Right ventricle myocardium inferior (tissue), 1 donor: ENCODE data around the gene KLC1. TPM values are rescaled to one million over a fixed set of nuclear protein-coding genes. Genes with fewer than 3 reads are reported as not detected.
"Not testable (repeated sequence)": the region's sequence is repeated elsewhere in the genome, so short reads cannot be mapped to it uniquely, and the experiment has no call there.

Experiments used
- ATAC-seq: fragments of 200-7000 bp; cut with Tn5 transposase; one replicate; pipeline ENCODE4 v1.9.1; 2020; ENCODE audit warnings: mild to moderate bottlenecking, moderate library complexity
- DNase-seq: peaks from one replicate; pipeline ENCODE4 v3.0.0; 2021; ENCODE audit errors: missing footprints
- intact Hi-C: fragments of 100-400 bp; cut with DNase I; formaldehyde crosslinking; loops from one replicate; pipeline ENCODE4 v1.11.0; 2022
- long read RNA-seq: library from polyadenylated mRNA; unstranded; transcript quantifications from one replicate; pipeline ENCODE4 v2.0.0, GENCODE V29; 2021
- total RNA-seq: library from RNA; stranded (reverse); fragmentation: NEBNext Ultra II Directional; extraction: Animal tissue kit (Norgen Biotek cat#: 25700); gene quantifications from one replicate; pipeline ENCODE4 v1.2.1, GENCODE V29; 2021
- donor health status: DM: no; HTN: yes; CAD: no; lungs with severe emphysema.

Gene KLC1
- total RNA-seq, result 151 TPM
- long read RNA-seq, full-length matches to known transcripts, result 39 of 63 reads
- long read RNA-seq, partial matches to known transcripts, result 11 of 63 reads
- long read RNA-seq, other reads (novel, unspliced or antisense), result 13 of 63 reads

GRCh38 chr14:103628684-103629502, at the start of gene KLC1:
Gene KLC1, plus strand, starts transcription at chr14:103629211. Its CDS starts 25,354 bp downstream, at chr14:103654565.
- intact Hi-C loops, result loop anchor here (5.0 kb wide), 1 partner anchor 52 kb away; no protein-coding TSS in a partner anchor
- DNase-seq (peak; percentile 93), ATAC-seq (peak; percentile 91)

DNA sequence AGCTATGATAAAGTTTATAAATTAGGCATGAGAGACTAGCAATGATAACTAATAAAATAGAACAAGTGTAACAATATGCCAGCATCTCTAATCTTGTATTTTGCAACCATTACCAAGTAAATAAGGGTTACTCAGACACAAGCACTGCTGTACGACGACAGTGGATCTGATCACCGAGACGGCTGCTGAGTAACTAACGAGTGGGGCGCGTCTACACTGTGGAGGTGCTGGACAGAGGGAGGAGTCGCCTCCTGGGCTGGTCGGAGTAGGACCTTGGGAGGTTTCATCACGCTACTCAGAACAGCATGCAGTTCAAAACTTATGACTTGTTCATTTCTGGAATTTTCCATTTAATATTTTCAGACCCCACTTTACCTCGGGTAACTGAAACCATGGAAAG, 47.8 kb upstream of the KLC1 start:
- no peak for ATAC-seq
- no peak for DNase-seq
- intact Hi-C loops, result no loop called here

DNA sequence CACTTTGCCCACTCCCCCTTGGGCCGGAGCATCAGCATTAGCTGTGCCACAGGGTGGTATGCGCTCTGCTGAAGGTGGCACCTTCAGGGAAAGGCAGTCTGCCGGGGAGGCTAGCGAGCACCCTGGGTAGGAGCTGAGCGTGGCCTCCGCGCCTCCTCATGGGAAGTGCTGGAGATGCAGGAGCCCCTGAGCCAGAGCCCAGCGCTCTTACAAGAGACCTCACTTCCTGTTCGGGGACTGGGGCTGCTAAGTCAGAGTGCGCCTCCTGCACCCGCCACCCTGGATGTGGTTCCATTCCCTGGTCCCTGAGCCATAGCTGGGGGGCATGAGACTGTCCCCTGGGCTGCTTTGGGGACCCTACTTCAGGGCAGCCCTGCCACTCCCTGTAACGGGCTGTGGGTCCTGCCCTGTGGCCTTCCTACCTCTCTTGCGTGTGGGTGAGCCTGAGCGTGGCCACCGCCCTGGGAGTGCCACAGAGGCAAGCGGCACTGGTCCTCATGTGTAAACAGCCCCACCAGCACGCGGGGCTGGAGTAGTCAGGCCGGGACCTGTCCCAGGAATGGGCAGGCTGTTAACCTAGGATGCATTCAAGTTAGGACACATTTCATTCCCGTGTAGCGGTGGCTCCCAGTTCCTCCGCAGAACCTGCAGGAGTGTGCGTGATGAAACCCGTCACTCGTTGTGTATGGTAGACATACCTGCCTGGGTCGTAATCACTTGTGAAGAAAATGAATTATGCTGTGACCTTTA, 46.9 kb upstream of the KLC1 start:
- ATAC-seq (no peak), DNase-seq (no peak)
- intact Hi-C loops, result no loop called here

- ATAC-seq (no peak), DNase-seq (no peak)
- intact Hi-C loops, result no loop called here
Measured at GRCh38 chr14:103584326-103584915, 44.6 kb upstream of the KLC1 start.

GRCh38 chr14:103593577-103593976, 35.4 kb upstream of the KLC1 start:
- DNase-seq (no peak), ATAC-seq (no peak)
- intact Hi-C loops, result no loop called here

GRCh38 chr14:103594265-103594664, 34.7 kb upstream of the KLC1 start:
- DNase-seq (no peak), ATAC-seq (peak; percentile 74)
- intact Hi-C loops, result no loop called here

- intact Hi-C loops, result no loop called here
- ATAC-seq (peak; percentile 78), DNase-seq (no peak)
Measured at GRCh38 chr14:103597623-103598377, 31.2 kb upstream of the KLC1 start.

- intact Hi-C loops, result no loop called here
- ATAC-seq (no peak), DNase-seq (no peak)
Measured at GRCh38 chr14:103600503-103600902, 28.5 kb upstream of the KLC1 start.

DNA sequence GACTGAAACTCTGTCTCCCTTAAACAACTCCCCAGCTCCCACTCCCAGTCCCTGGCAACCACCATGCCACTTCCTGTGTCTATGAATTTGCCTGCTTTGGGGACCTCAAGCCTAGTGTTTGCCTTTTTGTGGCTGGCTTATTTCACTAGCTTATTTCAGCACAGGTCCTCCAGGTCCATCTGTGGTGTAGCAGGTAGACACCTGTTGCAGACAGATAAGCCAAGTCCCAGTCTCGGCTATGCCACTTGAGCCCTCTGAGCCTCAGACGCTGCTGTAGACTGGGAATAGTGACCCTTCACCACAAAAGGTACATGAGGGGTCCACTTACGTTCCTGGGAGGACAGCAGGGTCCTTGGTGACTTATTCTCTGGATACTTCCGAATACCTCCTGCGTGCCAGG, 24.4 kb upstream of the KLC1 start:
- DNase-seq (no peak), ATAC-seq (no peak)
- intact Hi-C loops, result no loop called here

DNA sequence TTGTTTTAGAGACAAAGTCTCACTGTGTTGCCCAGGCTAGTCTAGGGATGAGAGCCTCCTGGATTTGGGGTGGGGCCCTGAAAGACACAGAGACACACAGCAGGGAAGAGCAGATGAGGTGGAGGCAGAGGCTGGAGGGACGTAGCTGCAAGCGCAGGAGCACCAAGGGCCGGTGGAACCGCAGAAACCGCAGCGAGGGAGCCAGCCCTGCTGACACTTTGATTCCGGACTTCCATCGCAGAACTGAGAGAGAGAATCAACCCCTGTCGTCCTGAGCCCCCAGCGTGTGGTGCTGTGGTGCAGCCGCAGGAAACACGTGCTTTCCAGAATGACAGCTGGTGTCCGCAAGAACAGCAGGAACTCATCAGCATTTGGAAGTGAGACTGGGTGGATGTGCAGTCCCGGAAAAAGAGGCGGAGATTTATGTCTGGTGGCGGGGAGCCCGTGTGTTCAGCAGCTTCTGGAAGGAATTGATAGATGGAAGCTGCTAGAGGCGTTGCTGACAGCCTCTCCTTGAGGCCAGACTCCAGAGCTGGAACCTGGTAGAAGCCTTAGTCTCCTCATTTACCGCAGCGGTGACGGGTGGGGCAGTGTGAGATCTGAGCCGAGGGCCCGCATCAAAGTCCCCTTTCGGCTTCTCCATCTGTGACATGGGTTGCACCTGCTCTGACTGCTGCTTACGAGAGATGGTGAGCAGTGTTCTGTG, 21.9 kb upstream of the KLC1 start:
- ATAC-seq, result peak; percentile 94
- intact Hi-C loops, result no loop called here
- peak; percentile 81 for DNase-seq

DNA sequence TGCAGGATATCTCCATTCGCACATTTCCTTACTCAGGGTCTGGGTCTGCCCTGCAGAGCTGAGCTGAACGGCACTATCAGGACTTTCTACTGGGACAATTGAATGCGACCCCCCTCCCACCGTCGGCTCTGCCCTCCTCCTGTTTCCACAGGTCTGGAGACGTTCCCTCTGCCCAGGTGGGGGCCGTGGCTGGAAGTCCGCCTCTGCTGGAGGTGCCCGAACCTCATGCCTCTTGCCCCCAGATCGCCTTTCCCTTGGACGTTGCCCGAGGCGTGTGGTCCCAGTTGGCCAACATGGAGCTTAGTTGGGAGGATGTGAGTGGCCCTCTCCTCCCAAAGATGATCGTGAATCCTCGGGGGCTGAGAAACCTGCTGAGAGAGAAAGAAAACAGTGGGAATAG, 21.2 kb upstream of the KLC1 start:
- ATAC-seq (no peak), DNase-seq (no peak)
- intact Hi-C loops, result no loop called here

DNA sequence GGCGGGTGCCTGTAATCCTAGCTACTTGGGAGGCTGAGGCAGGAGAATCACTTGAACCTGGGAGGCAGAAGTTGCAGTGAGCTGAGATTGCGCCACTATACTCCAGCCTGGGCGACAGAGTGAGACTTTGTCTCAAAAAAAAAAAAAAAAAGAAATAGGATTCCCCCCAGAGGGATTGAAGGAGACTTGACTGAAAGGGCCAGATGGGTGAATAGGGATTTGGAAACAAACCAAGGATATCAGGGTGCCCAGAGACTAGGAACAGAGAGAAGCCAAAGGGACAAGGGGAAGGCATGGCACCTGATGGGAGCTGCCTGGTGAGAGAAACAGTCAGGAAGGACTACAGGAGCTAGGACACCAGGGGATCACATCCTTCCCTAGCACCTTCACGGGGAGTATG, 19.9 kb upstream of the KLC1 start:
- intact Hi-C loops, ATAC-seq, DNase-seq: not testable (repeated sequence)

DNA sequence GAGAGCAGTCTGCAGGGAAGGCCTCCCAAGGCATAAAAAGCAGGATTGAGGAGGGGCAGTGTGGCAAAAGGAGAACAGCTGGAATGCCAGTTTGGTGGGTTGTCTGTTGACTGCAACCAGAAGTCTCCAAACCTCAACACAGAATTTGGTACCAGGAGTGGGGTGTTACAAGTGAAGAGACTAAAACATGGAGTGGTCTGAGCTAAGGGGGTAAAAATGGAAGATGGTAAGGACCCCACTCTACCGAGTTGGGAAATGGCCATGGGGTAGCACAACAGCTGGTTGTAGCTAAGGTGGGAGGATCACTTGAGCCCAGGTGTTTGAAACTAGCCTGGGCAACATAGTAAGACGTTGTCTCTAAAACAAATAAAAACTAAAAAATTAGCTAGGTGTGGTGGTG, 17.8 kb upstream of the KLC1 start:
- intact Hi-C loops, result no loop called here
- no peak for ATAC-seq

DNA sequence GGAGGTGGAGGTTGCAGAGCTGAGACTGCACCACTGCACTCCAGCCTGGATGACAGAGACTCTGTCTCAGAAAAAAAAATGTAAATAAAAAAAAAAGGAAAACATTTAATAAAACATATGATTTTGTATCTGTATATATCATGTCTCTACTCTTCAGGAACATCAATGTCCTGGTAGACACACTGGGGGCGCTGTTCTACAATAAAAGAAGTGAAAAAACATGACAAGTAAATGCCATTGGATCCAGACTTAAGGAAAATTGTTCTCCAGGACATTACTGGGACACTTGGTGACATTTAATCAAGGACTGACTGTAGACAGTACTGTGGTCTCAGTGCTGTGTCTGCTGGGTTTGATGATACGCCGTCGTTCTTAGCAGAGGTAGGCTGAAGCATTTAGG, 15.5 kb upstream of the KLC1 start:
- ATAC-seq (no peak), DNase-seq (no peak)
- intact Hi-C loops, result no loop called here

More for the DNA sequence above, 17.8 kb upstream of the KLC1 start:
- no peak for DNase-seq

DNA sequence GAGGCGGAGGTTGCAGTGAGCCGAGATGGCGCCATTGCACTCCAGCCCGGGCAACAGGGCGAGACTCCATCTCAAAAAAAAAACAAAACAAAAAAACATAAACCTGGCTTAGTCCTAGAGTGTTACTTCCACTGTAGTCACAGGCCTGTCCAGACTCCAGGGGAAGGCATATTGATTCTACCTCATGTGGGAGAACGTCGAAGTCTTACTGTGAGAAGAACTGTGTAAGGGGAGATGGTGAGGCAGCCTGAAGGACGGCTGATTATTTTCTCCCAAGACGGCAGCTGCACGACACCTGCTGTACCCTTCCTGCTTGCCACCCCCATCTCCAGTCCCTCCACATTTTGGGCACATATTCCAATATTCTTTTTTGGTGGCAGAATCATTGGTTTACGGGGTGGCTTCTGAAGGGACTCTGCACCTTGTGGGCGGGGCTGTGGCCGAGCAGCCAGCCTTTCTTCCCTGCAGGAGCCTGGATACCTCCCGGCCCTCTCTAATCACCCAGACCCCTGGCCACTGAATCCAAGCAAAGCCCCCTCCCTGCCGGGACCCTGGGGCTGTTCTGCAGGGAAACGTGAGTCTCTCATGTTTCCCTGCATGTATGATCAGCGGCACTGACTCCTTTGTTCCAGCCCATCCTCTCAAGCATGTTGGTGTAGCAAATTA, 12.2 kb upstream of the KLC1 start:
- ATAC-seq, result no peak
- intact Hi-C loops, result no loop called here
- DNase-seq, result no peak

GRCh38 chr14:103619057-103619456, 10.0 kb upstream of the KLC1 start:
- intact Hi-C loops, result no loop called here
- DNase-seq (no peak), ATAC-seq (no peak)

DNA sequence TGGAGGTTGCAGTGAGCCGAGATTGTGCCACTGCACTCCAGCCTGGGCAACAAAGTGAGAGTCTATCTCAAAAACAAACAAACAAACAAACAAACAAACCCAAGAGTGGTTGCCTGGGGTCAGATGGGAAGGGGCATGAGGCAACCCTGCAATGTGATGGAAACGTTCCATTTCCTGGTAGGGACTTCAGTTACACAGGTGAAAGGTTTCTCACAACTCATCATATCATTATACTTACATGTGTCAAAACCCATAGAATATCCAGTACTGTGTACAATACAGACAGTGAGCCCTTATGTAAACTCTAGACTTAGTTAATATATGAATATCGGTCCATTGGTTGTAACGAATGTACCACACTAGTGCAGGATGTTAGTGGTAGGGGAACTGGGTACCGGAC, 7.2 kb upstream of the KLC1 start:
- ATAC-seq (no peak), DNase-seq (no peak)
- intact Hi-C loops, result no loop called here

- no peak for DNase-seq
- ATAC-seq, result no peak
- intact Hi-C loops, result no loop called here
Measured at GRCh38 chr14:103623308-103623707, 5.7 kb upstream of the KLC1 start.
